ENCODE measurements around the gene KLKB1.
A peak's percentile ranks its signal among the peaks of the same experiment; 100 is the strongest.

The KLKB1 gene

DNA sequence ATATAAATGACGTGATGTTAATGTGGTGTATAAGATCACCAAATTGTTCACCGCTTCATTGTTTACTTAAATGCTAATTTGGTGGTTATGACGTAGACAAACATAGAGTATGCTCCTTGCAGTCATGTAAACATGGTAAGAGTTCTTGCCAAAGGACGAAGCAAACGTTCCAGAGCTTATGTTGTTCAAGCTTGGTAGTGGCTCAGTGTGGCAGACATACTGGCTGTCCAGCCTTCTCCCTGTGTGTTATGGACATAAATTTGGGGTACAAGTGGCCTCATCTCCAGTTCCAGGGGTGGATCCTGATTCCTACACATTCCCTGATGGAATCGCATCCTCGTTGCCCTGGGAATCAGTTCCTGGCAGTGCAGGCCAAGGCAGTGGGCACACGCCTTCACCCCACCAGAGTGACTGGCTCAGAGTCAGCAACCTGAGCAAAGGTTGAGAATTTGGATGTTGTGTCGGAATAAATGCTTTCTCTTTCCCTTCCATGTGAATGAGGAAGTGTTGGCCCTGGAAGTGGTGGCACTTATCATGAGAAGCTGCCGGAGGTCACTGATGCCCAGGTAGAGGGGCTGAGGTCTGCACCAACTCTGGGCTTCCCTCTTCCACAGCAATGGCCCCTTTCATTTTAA lies 64.1 kb downstream of the KLKB1 start:
- TF ChIP-seq JUND (IDR thresholded peaks at IDR 0.05; ENCODE audit: low read depth), result no peak
- DNase-seq (ENCODE audit: low read depth in 1 of 2, low spot score in 1 of 2), result no peak
- in situ Hi-C loops (cut with HindIII; ENCODE audit: low pct_unique_long_range_greater_than_20kb, low sequenced_read_pairs), result no loop called here

DNA sequence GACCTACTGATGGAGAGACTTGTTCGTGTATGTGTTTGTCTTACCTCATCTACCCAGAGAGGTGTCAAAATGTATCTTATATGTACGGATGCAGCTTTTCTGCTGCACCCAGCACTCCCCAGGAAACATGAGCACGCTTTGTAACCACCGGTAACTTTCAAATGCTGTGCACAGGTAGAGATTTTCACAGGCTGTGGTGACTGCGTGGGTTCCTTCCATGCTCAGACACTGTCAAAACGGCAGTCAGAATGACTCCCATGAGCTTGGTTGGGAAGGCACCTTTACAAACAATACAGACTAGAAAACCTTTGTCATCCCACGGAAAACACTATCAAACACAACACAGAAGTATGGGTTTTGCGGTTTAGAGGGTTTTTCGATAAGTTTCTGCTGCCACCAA lies 66.9 kb downstream of the KLKB1 start:
- DNase-seq (ENCODE audit: low read depth in 1 of 2, low spot score in 1 of 2), result no peak
- TF ChIP-seq JUND (IDR thresholded peaks at IDR 0.05; ENCODE audit: low read depth), result no peak
- in situ Hi-C loops (cut with HindIII; ENCODE audit: low pct_unique_long_range_greater_than_20kb, low sequenced_read_pairs), result no loop called here

DNA sequence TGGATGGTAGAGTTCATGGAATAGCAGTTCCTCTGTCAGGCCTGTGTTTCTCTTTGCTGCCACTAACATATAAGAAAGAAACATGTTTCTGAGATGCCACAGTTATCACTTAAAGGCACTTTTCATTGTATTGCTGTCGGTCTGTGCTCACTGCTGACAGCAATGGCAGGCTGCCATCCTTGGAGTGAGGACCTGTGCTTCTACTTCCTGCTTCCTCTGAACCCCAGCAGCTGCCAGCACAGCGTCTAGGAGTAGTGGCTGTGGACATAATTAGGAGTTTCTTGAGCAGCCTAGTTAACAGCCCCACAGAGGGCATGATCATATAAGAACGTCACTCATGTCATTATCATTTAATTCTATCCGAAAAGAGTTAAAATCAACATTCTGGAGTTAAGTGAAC lies 69.2 kb downstream of the KLKB1 start:
- in situ Hi-C loops (cut with HindIII; ENCODE audit: low pct_unique_long_range_greater_than_20kb, low sequenced_read_pairs), result no loop called here
- no peak for TF ChIP-seq JUND (IDR thresholded peaks at IDR 0.05; ENCODE audit: low read depth)
- no peak for DNase-seq (ENCODE audit: low read depth in 1 of 2, low spot score in 1 of 2)

DNA sequence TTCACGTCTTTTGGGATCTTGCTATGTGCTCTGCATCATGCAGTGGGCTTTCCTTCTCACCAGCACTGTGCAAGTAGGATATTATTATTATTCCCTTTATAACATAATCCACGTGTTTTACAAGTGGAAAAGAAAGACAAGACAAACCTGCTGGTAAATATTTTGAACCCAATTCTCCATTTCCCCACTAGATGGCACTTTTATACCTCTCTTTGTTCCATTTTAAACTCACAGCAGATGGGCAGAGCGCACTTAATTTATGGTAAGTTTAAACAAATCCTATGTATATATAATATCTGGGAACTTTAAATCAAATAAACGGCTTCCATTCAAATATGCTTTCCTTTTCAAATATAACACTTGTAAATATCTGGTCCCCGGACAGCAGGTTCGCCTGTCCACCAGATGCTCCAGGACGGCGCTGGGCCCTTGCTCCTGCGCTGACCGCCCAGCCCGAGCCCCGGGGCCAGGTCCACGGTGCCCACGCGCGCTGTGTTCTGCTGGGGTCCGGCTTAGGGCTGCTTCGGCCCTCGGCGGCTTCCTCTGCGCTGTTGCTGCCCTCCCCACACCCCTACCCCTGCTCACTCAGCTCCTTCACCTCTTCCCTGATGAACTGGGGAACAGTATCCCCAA lies 69.8 kb downstream of the KLKB1 start:
- peak; percentile 59 to 69 for DNase-seq (ENCODE audit: low read depth in 1 of 2, low spot score in 1 of 2)
- TF ChIP-seq JUND (IDR thresholded peaks at IDR 0.05; ENCODE audit: low read depth), result no peak
- in situ Hi-C loops (cut with HindIII; ENCODE audit: low pct_unique_long_range_greater_than_20kb, low sequenced_read_pairs), result no loop called here

DNA sequence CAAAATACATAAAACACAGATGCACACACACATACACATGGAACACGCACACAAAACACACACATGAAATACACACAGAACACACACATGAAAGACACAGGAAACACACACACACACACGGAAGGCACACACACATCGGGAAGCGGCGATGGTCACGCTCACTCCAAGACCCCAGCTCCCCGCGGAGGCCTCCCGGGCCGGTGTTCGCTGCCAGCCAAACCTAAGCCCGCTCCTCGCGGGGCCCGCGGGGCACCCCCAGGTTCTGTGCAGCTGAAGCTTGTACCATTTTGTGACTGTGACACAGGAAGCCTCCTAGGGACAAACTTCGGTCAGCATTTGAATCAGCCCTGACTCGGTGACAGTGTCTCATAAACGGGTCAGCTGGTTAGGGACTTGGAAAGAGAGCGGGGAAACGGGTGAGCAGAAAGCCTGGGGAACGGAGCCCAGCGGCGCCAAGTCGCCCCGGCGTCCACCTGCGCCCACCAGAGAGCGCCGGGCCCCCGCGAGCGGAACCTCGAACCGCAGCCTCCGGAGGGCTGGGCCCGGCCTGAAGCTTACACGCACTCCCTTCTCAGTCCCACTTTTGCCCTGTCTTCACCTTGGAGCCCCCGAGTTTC lies 70.8 kb downstream of the KLKB1 start:
- TF ChIP-seq JUND (IDR thresholded peaks at IDR 0.05; ENCODE audit: low read depth), result no peak
- DNase-seq (ENCODE audit: low read depth in 1 of 2, low spot score in 1 of 2), result no peak
- in situ Hi-C loops (cut with HindIII; ENCODE audit: low pct_unique_long_range_greater_than_20kb, low sequenced_read_pairs), result no loop called here

DNA sequence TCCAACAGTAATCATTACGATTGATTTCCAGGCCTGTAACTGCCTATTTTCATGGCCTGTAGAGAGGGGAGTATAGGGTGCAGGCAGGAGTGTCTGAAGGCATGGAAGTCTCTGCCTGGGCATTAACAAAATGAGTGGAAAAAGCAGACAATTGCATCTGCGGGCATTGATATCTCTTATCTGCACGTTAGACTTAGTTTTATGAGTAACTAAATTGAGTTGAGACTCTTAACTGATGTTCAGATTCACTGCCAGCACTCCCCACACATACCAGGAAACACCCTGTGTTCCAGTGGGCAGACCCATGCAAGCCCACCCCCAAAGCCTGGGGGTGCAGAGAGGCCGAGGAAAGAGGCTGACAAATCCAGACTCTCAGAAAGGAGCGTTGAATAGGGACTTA lies 72.0 kb downstream of the KLKB1 start:
- TF ChIP-seq JUND (IDR thresholded peaks at IDR 0.05; ENCODE audit: low read depth), result no peak
- DNase-seq (ENCODE audit: low read depth in 1 of 2, low spot score in 1 of 2), result no peak
- in situ Hi-C loops (cut with HindIII; ENCODE audit: low pct_unique_long_range_greater_than_20kb, low sequenced_read_pairs), result no loop called here

DNA sequence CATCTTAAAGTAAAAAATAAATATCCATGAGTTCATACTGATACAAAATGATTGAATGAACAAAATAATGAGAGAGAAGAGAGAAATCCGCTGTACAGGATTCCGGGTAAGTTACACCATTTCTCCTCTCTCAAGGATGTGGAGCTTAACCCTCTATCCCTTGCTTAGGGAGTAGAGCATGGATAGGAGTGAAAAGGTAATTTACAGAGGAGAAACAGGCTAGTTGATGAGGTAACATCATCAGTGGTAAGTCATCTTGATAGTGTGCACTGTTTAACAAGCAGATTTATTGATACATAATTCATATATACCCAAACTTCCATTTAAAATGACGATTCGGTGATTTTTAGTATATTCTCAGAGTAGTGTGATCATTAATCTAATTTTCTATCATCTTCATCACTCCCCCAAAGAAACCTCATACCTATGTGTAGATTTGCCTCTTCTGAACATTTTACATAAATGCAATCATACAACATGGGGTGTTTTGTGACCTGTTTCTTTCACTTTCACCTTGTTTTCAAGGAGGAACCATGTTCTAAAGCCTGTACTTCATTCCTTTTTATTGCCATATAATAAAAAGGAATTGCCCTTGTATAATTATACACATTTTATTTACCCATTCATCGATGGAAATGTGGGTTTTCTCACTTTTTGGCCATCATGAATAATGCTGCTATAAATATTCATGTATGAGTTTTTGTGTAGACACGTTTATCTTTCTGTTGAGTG lies 73.5 kb downstream of the KLKB1 start:
- in situ Hi-C loops (cut with HindIII; ENCODE audit: low pct_unique_long_range_greater_than_20kb, low sequenced_read_pairs), result no loop called here
- no peak for TF ChIP-seq JUND (IDR thresholded peaks at IDR 0.05; ENCODE audit: low read depth)
- no peak for DNase-seq (ENCODE audit: low read depth in 1 of 2, low spot score in 1 of 2)

DNA sequence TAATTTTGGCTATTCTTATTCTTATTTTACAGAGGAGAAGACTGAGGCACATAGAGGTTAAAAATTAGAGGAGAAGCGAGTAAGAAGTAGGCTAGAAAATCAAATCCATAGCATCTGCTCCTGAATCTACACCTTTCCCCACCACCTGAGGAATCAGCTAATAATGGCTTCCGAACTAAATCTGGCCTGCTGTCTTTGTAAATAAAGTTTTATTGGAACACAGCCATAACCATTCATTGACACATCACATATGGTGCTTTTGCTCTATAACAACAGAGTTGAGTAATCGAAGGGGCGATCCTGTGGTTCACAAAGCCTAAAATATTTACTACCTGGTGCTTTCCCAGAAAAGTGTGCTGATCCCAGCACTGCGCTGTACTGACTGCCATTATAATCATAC lies 76.9 kb downstream of the KLKB1 start:
- DNase-seq (ENCODE audit: low read depth in 1 of 2, low spot score in 1 of 2), result no peak
- TF ChIP-seq JUND (IDR thresholded peaks at IDR 0.05; ENCODE audit: low read depth), result no peak
- in situ Hi-C loops (cut with HindIII; ENCODE audit: low pct_unique_long_range_greater_than_20kb, low sequenced_read_pairs), result no loop called here

DNA sequence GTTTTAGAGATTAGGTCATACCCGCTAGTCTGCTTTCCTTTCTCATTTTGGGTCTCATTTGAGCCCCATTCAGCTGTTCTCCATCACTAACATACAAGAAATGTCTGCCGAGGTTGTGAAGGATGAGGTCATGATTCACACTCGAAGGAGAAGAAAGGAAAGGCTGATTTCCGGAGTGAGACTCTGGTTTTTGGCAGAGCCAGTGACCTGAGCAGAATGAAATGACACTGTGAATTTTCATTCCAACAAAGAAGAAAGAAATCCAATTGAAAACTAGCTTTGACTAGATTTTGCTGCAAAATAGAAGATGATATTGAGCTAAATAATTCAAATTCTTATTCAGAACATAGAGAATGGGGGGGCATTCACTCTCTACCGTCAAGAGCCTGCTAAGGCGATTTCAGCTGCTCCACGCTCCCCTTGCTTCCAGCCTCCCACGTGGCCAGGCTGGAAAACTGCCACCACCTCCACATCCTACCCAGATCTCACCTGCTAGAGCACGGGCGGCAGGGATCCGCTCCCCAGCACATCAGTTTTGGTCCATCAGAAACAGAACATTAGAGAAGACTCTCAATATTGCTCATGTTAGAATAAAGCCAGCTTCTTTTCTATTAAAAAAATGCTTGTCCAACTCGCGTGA lies 77.7 kb downstream of the KLKB1 start:
- in situ Hi-C loops (cut with HindIII; ENCODE audit: low pct_unique_long_range_greater_than_20kb, low sequenced_read_pairs), result no loop called here
- TF ChIP-seq JUND (IDR thresholded peaks at IDR 0.05; ENCODE audit: low read depth), result no peak
- DNase-seq (ENCODE audit: low read depth in 1 of 2, low spot score in 1 of 2), result no peak

DNA sequence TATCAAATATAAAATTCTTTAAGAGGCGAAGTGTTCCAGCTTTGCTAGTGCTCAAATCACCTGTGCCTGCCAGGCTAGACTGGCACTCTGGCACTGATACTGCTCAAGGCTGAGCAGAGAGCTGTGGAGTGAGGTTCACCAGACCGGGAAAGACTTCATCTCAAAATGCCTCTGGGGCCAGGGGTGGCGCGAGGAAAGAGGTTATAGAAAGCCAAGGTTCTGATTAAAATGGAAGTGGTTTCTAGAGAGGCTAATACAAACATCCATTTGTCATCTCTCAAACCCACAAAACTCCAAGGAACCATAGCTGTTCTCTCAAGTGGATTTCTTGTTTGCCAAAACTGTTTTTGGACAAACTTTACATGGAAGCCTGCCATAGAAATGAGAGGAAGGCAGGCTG lies 80.2 kb downstream of the KLKB1 start:
- no peak for DNase-seq (ENCODE audit: low read depth in 1 of 2, low spot score in 1 of 2)
- no peak for TF ChIP-seq JUND (IDR thresholded peaks at IDR 0.05; ENCODE audit: low read depth)
- in situ Hi-C loops (cut with HindIII; ENCODE audit: low pct_unique_long_range_greater_than_20kb, low sequenced_read_pairs), result no loop called here

DNA sequence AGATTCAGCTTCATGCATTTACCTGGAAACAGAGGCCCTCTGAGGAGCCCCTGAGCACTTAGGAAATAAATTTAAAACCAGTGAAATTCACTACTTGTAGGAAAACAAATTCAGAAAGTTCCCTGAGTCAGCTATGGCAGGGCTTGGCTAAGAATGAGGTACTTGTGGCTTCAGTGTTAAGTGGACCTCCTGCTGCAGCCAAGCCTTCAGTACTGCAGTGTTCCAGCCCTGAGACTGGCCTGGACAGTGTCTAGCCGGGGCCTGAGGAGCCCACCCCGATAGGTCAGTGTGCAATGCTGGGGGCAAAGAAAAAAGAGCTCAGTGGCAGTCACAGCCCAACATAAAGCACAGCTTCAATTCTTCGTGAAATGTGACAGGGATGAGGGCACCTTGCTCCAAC lies 80.6 kb downstream of the KLKB1 start:
- in situ Hi-C loops (cut with HindIII; ENCODE audit: low pct_unique_long_range_greater_than_20kb, low sequenced_read_pairs), result no loop called here
- no peak for DNase-seq (ENCODE audit: low read depth in 1 of 2, low spot score in 1 of 2)
- no peak for TF ChIP-seq JUND (IDR thresholded peaks at IDR 0.05; ENCODE audit: low read depth)

All from T47D (cell line).